Vagina (tissue), 2 donors: ENCODE measurements around the gene CPAMD8. TPM values are rescaled to one million over a fixed set of nuclear protein-coding genes. Genes with fewer than 3 reads are reported as not detected.
A peak's percentile ranks its signal among the peaks of the same experiment; 100 is the strongest.

ENCODE experiments used
- DNase-seq, 2 donors: peaks; one replicate each; pipeline ENCODE4 v3.0.0-alpha.2; 2017; ENCODE audit errors: extremely low spot score in 2 of 2
- H3K27ac ChIP-seq: fragments of 200-600 bp; sonication (generic); one replicate; pipeline ENCODE4 v1.5.1; 2019
- H3K27me3 ChIP-seq: fragments of 200-600 bp; sonication (generic); one replicate; pipeline ENCODE4 v1.5.1; 2019
- H3K36me3 ChIP-seq, 2 donors: fragments of 200-600 bp; sonication (generic); one replicate each; pipeline ENCODE4 v1.5.1; 2017 to 2019
- H3K4me1 ChIP-seq: fragments of 200-600 bp; sonication (generic); one replicate; pipeline ENCODE4 v1.5.1; 2019
- H3K4me3 ChIP-seq, 2 donors: fragments of 200-600 bp; sonication (generic); 1 replicate in 1 of 2; 2 replicates in 1 of 2; pipeline ENCODE4 v1.5.1; 2016 to 2019
- H3K9me3 ChIP-seq: fragments of 200-600 bp; sonication (generic); one replicate; pipeline ENCODE4 v1.5.1; 2019
- CTCF ChIP-seq, 3 experiments: fragments of 450-650 bp in 2 of 3; fragments of 200-600 bp in 1 of 3; sonication (generic) in 1 of 3; IDR thresholded peaks; one replicate each; pipeline ENCODE4 v1.5.1; 2017 to 2019; ENCODE audit warnings: antibody characterized with exemption in 3 of 3, mild to moderate bottlenecking in 2 of 3, moderate library complexity in 2 of 3
- POLR2A ChIP-seq, 2 donors: fragments of 450-650 bp; IDR thresholded peaks; one replicate each; pipeline ENCODE4 v1.6.1; 2017; ENCODE audit warnings: antibody characterized with exemption in 2 of 2, mild to moderate bottlenecking in 2 of 2, moderate library complexity in 2 of 2
- POLR2AphosphoS5 ChIP-seq, 2 donors: sonication (generic); formaldehyde crosslinking; IDR thresholded peaks; one replicate each; pipeline ENCODE4 v1.9.0; 2017; ENCODE audit warnings: antibody characterized with exemption in 2 of 2, mild to moderate bottlenecking in 2 of 2, low read depth in 1 of 2; ENCODE audit not compliant: insufficient read depth in 1 of 2
- intact Hi-C: fragments of 100-400 bp; cut with DNase I; formaldehyde crosslinking; loops from one replicate; pipeline ENCODE4 v1.15.1; 2023
- total RNA-seq: library from RNA; depleted of rRNA; stranded (reverse); fragments of >200 nt; gene quantifications from one replicate; pipeline ENCODE4 v1.2.3, GENCODE V29; 2016

The CPAMD8 gene
- total RNA-seq, 1 donor from 2014 or later: 16.0 TPM

DNA sequence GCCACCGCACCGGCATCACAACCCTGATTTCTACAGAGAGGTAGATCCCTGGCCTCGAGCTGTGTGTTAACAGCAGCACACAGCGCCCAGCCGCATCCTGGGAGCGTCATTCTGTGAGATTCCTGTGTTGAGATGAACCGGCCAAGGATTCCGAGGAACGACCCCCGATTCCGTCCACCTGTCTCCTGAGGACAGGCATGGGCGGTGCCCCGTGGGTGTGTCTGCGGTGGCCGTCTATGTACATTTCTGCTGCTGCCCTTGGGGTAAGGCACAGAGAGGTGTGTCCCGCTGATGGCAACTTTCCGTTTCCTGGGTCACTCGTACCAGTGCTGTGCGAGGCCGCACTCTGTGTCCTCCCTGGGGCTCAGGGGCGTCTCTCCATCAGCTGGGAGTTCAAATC, 153.9 kb downstream of the CPAMD8 start:
- TF ChIP-seq POLR2A (IDR thresholded peaks at IDR 0.05) (no peak), CTCF (IDR thresholded peaks at IDR 0.05) (no peak), POLR2AphosphoS5 (IDR thresholded peaks at IDR 0.05; ENCODE audit: insufficient read depth in 1 of 2, low read depth in 1 of 2) (no peak)

DNA sequence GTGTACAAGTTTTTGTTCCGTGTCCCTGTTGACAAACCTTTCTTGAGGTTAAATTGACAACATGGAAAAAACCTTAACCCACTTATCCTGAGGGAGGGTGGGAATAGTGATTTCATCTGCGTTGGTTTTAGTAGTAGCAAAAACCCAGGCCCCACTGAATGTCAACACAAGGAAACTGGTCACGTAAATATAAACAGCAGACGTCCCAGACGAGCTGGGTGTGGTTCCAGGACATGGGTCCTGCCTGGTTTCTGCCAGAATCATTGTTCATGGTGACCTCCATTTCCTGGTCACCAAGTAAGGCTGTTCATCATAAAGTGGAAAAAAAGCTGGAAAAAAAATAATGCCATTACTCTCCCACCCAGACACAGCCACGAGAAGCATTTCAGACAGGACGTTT, 154.7 kb downstream of the CPAMD8 start:
- DNase-seq: no peak
- no peaks in the 10 kb centered on the region for H3K27me3 ChIP-seq
- peak in 1 of 2 donors; percentile 63 for TF ChIP-seq POLR2AphosphoS5 (IDR thresholded peaks at IDR 0.05; ENCODE audit: insufficient read depth in 1 of 2, low read depth in 1 of 2)
- no peak for TF ChIP-seq CTCF (IDR thresholded peaks at IDR 0.05)
- TF ChIP-seq POLR2A (IDR thresholded peaks at IDR 0.05): no peak
- peak overlapping the region; percentile 12 for H3K27ac ChIP-seq
- peaks cover 0 to 74% of the 10 kb centered on the region in 2 donors for H3K36me3 ChIP-seq
- intact Hi-C loops: no loop called here
- no peak overlapping the region for H3K4me3 ChIP-seq
- no peaks in the 10 kb centered on the region for H3K9me3 ChIP-seq
- peaks cover 17% of the 10 kb centered on the region for H3K4me1 ChIP-seq

More for the DNA sequence above, 153.9 kb downstream of the CPAMD8 start:
- intact Hi-C loops: no loop called here
- H3K27ac ChIP-seq: no peak overlapping the region
- no peak for DNase-seq
- H3K36me3 ChIP-seq: peaks cover 0 to 74% of the 10 kb centered on the region in 2 donors
- no peak overlapping the region for H3K4me3 ChIP-seq
- H3K4me1 ChIP-seq: peaks cover 17% of the 10 kb centered on the region
- no peaks in the 10 kb centered on the region for H3K27me3 ChIP-seq
- H3K9me3 ChIP-seq: no peaks in the 10 kb centered on the region

DNA sequence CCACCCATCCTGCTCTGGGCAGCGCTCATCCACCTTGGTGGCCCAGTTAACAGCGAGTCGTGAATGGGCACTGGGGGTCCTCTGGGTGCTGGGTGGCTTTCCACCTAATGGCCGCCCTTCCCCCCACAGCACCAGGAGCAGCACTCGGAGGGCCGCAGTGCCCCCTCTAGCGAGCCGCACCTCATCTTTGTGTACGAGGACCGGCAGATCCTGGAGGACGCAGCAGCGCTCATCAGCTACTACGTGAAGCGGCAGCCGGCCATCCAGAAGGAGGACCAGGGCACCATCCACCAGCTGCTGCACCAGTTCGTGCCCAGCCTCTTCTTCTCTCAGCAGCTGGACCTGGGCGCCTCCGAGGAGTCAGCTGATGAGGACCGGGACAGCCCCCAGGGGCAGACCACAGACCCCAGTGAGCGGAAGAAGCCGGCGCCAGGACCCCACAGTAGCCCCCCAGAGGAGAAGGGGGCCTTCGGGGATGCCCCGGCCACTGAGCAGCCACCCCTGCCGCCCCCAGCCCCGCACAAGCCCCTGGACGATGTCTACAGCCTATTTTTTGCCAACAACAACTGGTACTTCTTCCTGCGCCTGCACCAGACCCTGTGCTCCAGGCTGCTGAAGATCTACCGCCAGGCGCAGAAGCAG, 157.2 kb downstream of the CPAMD8 start:
- no peaks in the 10 kb centered on the region for H3K9me3 ChIP-seq
- peaks cover 11% of the 10 kb centered on the region for H3K4me1 ChIP-seq
- TF ChIP-seq POLR2A (IDR thresholded peaks at IDR 0.05) (no peak), POLR2AphosphoS5 (IDR thresholded peaks at IDR 0.05; ENCODE audit: insufficient read depth in 1 of 2, low read depth in 1 of 2) (no peak), CTCF (IDR thresholded peaks at IDR 0.05) (no peak)
- peaks cover 0 to 88% of the 10 kb centered on the region in 2 donors for H3K36me3 ChIP-seq
- H3K27me3 ChIP-seq: no peaks in the 10 kb centered on the region
- intact Hi-C loops: no loop called here
- no peak for DNase-seq
- no peak overlapping the region for H3K4me3 ChIP-seq
- H3K27ac ChIP-seq: no peak overlapping the region

DNA sequence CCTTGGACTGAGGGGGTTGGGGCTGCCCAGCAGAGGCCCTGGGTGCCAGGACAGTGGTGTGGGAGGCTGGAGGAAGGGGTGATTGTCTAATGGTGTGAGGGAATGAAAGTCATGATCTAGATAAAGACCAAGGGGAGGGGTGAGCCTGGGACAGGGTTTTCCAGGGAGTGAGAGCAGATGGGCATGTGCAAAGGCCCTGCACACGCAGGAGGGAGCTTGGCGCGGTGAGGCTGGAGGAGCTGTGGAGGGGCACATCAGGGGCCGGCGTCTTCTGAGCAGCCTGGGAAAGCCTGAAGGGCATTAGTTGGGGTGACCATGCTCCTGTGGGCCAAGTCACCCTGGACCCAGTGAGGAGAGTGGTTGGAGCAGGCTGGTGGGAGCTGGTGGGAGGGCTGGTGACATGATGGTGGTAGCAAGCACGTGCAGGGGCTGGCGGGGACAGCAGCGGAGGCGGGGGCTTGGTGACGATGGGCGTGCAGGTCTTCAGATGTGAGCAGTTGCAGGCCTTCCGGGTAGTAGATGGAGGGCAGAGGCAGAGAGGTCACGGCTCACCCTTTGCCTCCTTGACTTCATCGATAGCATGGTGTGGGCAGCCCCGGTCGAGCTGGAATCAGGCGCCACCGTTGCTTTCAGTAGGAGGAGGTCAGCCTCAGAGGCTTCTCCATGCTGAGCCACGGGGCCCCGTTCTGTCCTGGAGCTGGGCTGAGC, 158.0 kb downstream of the CPAMD8 start:
- no peak overlapping the region for H3K4me3 ChIP-seq
- H3K27me3 ChIP-seq: no peaks in the 10 kb centered on the region
- no peaks in the 10 kb centered on the region for H3K9me3 ChIP-seq
- peaks cover 3% of the 10 kb centered on the region for H3K4me1 ChIP-seq
- intact Hi-C loops: no loop called here
- no peak for TF ChIP-seq POLR2AphosphoS5 (IDR thresholded peaks at IDR 0.05; ENCODE audit: insufficient read depth in 1 of 2, low read depth in 1 of 2)
- TF ChIP-seq POLR2A (IDR thresholded peaks at IDR 0.05): no peak
- no peak for TF ChIP-seq CTCF (IDR thresholded peaks at IDR 0.05)
- H3K36me3 ChIP-seq: peaks cover 0 to 91% of the 10 kb centered on the region in 2 donors
- H3K27ac ChIP-seq: no peak overlapping the region
- no peak for DNase-seq

DNA sequence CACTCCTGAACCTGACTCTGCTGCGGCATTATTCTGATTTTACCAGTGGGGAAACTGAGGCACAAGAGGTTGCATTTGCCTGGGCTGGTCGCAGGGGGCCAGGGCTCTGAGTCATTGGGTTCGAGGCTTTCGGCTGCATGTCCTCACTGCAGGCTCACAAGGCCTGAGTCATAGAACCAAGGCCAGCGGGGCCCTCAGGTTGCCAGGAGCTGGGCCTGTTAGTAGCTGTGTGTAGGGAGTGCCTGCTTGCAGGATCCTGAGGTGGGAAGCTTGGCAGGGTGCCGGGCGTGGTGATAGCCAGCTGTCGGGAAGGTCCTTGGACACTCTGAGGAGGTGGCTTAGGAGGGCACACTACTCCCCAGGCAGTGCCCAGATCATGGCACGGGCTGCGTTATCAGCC, 159.4 kb downstream of the CPAMD8 start:
- no peaks in the 10 kb centered on the region for H3K4me1 ChIP-seq
- H3K36me3 ChIP-seq: peaks cover 0 to 93% of the 10 kb centered on the region in 2 donors
- no peaks in the 10 kb centered on the region for H3K27me3 ChIP-seq
- H3K9me3 ChIP-seq: no peaks in the 10 kb centered on the region
- H3K27ac ChIP-seq: no peak overlapping the region
- intact Hi-C loops: no loop called here
- TF ChIP-seq CTCF (IDR thresholded peaks at IDR 0.05): no peak
- TF ChIP-seq POLR2AphosphoS5 (IDR thresholded peaks at IDR 0.05; ENCODE audit: insufficient read depth in 1 of 2, low read depth in 1 of 2): no peak
- H3K4me3 ChIP-seq: no peak overlapping the region
- DNase-seq: no peak
